Skeletal muscle tissue (tissue), 4 donors: ENCODE data around the gene WDR38. TPM values are rescaled to one million over a fixed set of nuclear protein-coding genes. Genes with fewer than 3 reads are reported as not detected.

Experiments
- H3K27ac ChIP-seq: one replicate; pipeline ENCODE4 v1.7.0; 2013; ENCODE audit warnings: mild to moderate bottlenecking, low read depth, low read length, inconsistent platforms
- H3K27me3 ChIP-seq, 3 donors: one replicate each; pipeline ENCODE4 v1.7.0; 2013; ENCODE audit warnings: low read length in 3 of 3; ENCODE audit not compliant: control insufficient read depth in 3 of 3, insufficient read depth in 3 of 3
- H3K36me3 ChIP-seq, 3 donors: one replicate each; pipeline ENCODE4 v1.7.0; 2013; ENCODE audit warnings: low read length in 3 of 3; ENCODE audit not compliant: control insufficient read depth in 3 of 3, insufficient read depth in 3 of 3
- H3K4me1 ChIP-seq, 3 donors: one replicate each; pipeline ENCODE4 v1.7.0; 2013; ENCODE audit warnings: low read length in 3 of 3, mild to moderate bottlenecking in 3 of 3; ENCODE audit not compliant: control insufficient read depth in 3 of 3, insufficient read depth in 3 of 3
- H3K4me3 ChIP-seq, 3 donors: one replicate each; pipeline ENCODE4 v1.7.0; 2013; ENCODE audit warnings: low read length in 3 of 3
- H3K9ac ChIP-seq, 3 donors: one replicate each; pipeline ENCODE4 v1.7.0; 2013; ENCODE audit warnings: low read length in 3 of 3, mild to moderate bottlenecking in 3 of 3, moderate library complexity in 2 of 3, low read depth in 1 of 3
- H3K9me3 ChIP-seq, 3 donors: one replicate each; pipeline ENCODE4 v1.7.0; 2013; ENCODE audit warnings: low read length in 3 of 3; ENCODE audit not compliant: control insufficient read depth in 3 of 3
- total RNA-seq: library from RNA; depleted of rRNA; stranded (reverse); fragments of >200 nt; gene quantifications from one replicate; pipeline ENCODE4 v1.2.3, GENCODE V29; 2014
- donor health status: Osteomylitis.

Gene WDR38
- total RNA-seq, result not detected

- H3K4me3 ChIP-seq, result peak within 1 kb of the TSS; percentile 57 to 78 (median 75)
- H3K36me3 ChIP-seq, result peaks cover 12 to 16% (median 14%) of the 10 kb centered on the region in 3 donors
- peak within 1 kb of the TSS; percentile 73 for H3K27ac ChIP-seq
- H3K9me3 ChIP-seq, result no peaks in the 10 kb centered on the region
- no peaks in the 10 kb centered on the region for H3K27me3 ChIP-seq
- peak within 1 kb of the TSS; percentile 61 to 78 (median 66) for H3K9ac ChIP-seq
- H3K4me1 ChIP-seq, result peaks cover 21 to 26% (median 25%) of the 10 kb centered on the region in 3 donors
Measured at GRCh38 chr9:124852829-124853531, at the start of gene WDR38. Gene WDR38 (plus strand): TSS chr9:124853460. CDS start chr9:124853532, 72 bp downstream.

DNA sequence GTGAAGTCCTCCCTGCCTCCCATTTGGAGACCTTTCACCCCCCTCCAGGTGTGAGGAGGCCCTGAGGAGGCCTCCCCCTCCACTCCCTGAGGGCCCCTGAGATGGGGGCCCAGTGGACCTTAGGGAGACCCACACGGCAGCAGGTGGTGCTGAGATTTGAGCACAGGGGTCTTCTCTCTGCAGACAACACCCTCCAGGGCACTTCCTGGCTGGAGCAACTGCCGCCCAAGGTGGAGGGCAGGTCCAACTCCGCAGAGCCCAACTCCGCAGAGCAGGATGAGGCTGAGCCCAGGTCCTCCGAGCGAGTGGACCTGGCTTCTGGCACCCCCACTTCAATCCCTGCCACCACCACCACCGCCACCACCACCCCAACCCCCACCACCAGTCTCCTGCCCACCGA is 49.3 kb upstream of the WDR38 start:
- Histone ChIP-seq H3K36me3 (no peaks in the 10 kb centered on the region), H3K4me3 (no peak overlapping the region), H3K4me1 (peaks cover 18 to 43% (median 36%) of the 10 kb centered on the region in 3 donors), H3K9ac (no peak overlapping the region), H3K27me3 (no peaks in the 10 kb centered on the region), H3K9me3 (no peaks in the 10 kb centered on the region), H3K27ac (no peak overlapping the region)

GRCh38 chr9:124805186-124805585 is 48.1 kb upstream of the WDR38 start:
- Histone ChIP-seq H3K9me3 (no peaks in the 10 kb centered on the region), H3K9ac (no peak overlapping the region), H3K27ac (no peak overlapping the region), H3K27me3 (no peaks in the 10 kb centered on the region), H3K4me3 (no peak overlapping the region), H3K4me1 (peaks cover 15 to 31% (median 27%) of the 10 kb centered on the region in 3 donors), H3K36me3 (no peaks in the 10 kb centered on the region)

DNA sequence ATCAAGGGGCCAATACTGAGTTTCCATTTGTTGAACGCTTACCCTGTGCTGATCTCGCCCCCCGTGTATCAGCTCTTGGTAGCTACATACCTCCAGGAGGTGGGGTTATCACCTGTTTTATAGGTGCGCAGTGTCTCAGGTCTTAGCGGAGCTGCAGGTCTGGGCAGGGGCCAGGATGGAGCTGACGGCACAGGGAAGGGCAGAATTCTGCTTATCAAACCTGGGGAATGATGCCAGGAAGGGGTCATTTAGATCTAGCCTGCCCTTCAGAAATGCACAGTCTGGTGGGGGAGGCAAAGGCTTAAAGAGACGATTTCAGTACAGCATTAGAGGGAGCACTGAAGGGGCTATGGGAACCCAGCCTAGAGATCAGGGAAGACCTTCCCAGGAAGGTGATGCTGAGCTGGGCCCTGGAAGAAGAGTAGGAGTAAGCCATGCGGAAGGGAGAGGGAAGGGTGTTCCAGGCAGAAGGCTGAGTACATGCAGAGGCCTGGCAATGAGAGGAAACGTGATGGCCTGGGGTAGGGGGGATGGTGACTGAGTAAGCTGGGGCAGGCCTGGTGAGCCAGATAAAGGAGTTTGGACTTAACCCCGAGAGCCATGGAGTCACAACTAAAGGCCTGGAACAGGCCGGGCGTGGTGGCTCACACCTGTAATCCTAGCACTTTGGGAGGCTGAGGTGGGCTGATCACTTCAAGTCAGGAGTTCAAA is 44.9 kb upstream of the WDR38 start:
- Histone ChIP-seq H3K9me3 (no peaks in the 10 kb centered on the region), H3K9ac (no peak overlapping the region), H3K36me3 (no peaks in the 10 kb centered on the region), H3K4me1 (peaks cover 4 to 6% (median 4%) of the 10 kb centered on the region in 3 donors), H3K4me3 (no peak overlapping the region), H3K27me3 (no peaks in the 10 kb centered on the region), H3K27ac (no peak overlapping the region)

DNA sequence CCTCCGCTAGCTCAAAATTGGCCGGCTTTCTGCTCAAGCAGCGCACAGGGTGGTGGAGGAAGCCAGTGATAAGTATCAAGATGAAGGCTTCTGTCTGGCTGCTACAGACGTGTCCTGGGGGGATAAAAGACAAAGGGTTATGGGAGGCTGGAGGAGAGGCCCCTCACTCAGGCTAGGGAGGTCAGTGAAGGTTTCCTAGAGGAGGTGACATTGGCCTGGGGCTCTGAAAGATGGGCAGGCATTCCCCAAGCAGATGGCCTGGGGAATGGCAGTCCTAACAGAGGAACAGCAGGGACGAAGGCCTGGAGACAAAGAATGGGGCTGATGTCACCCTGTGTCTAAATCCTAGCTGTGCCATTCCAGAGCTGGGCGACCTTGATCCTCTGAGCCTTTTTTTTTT is 44.0 kb upstream of the WDR38 start:
- Histone ChIP-seq H3K4me1 (peaks cover 4 to 6% (median 4%) of the 10 kb centered on the region in 3 donors), H3K27me3 (no peaks in the 10 kb centered on the region), H3K27ac (no peak overlapping the region), H3K4me3 (no peak overlapping the region), H3K9me3 (no peaks in the 10 kb centered on the region), H3K36me3 (no peaks in the 10 kb centered on the region), H3K9ac (no peak overlapping the region)

DNA sequence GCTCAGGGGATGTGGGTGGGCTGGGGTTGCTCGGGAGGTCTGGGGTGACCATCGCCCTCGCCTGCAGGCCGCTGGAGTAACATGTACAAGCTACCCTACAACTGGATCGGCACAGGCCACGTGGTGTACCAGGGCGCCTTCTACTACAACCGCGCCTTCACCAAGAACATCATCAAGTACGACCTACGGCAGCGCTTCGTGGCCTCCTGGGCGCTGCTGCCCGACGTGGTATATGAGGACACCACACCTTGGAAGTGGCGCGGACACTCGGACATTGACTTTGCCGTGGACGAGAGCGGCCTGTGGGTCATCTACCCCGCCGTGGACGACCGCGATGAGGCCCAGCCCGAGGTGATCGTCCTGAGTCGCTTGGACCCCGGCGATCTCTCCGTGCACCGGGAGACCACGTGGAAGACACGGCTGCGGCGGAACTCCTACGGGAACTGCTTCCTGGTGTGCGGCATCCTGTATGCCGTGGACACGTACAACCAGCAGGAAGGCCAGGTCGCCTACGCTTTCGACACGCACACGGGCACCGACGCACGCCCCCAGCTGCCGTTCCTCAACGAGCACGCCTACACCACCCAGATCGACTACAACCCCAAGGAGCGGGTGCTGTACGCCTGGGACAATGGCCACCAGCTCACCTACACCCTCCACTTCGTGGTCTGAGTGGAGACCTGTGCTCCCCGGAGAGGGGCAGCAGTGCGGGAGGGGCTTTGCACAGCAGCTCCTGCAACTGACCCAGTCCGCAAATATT is 43.3 kb upstream of the WDR38 start:
- Histone ChIP-seq H3K4me3 (no peak overlapping the region), H3K4me1 (peaks cover 4 to 6% (median 4%) of the 10 kb centered on the region in 3 donors), H3K27me3 (no peaks in the 10 kb centered on the region), H3K27ac (no peak overlapping the region), H3K9ac (no peak overlapping the region), H3K9me3 (no peaks in the 10 kb centered on the region), H3K36me3 (no peaks in the 10 kb centered on the region)

DNA sequence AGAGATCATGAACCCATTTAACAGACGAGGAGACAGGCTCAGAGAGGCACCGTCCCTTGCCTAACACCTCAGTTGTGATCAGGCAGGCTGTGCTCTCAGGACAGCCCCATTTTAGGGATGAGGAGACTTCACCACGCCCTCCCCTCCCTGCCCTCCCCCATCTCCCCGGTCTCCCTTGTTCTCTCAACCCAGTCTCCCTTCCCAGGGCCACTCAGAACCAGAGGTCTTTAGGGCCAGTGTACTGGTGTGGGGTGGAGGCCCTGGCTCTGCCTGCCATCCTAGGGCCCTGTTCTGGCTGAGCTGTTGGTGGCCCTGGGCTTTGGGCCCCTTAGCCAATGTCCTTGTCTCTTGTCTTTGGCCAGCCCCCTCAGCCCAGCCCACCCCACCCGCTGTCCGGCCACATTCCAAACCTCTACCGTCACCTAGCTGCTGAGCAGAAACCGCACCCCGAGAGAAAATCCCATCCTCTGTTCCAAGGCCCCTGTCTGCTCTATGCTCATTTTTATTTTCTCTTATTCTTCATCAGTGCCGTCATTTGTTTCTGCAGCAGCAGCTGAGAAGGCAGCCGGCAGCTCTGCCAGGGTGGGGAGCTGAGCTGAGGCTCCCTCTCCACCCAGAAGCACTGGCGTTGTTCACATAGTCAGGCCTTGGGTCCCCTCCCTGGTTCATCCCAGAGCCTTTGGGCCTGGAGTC is 42.5 kb upstream of the WDR38 start:
- Histone ChIP-seq H3K27me3 (no peaks in the 10 kb centered on the region), H3K4me1 (peaks cover 0 to 4% (median 3%) of the 10 kb centered on the region in 3 donors), H3K9ac (peak overlapping the region in 1 of 3 donors; percentile 60), H3K36me3 (no peaks in the 10 kb centered on the region), H3K9me3 (no peaks in the 10 kb centered on the region), H3K27ac (no peak overlapping the region), H3K4me3 (no peak overlapping the region)

- H3K9ac ChIP-seq, result no peak overlapping the region
- H3K9me3 ChIP-seq, result no peaks in the 10 kb centered on the region
- H3K36me3 ChIP-seq, result no peaks in the 10 kb centered on the region
- no peak overlapping the region for H3K4me3 ChIP-seq
- H3K4me1 ChIP-seq, result peaks cover 0 to 4% (median 3%) of the 10 kb centered on the region in 3 donors
- H3K27ac ChIP-seq, result no peak overlapping the region
- no peaks in the 10 kb centered on the region for H3K27me3 ChIP-seq
Measured at GRCh38 chr9:124812441-124812876, 40.8 kb upstream of the WDR38 start.

GRCh38 chr9:124813041-124813440 is 40.2 kb upstream of the WDR38 start:
- no peak overlapping the region for H3K27ac ChIP-seq
- H3K27me3 ChIP-seq, result no peaks in the 10 kb centered on the region
- H3K9ac ChIP-seq, result no peak overlapping the region
- H3K36me3 ChIP-seq, result no peaks in the 10 kb centered on the region
- H3K4me3 ChIP-seq, result no peak overlapping the region
- peaks cover 0 to 4% (median 3%) of the 10 kb centered on the region in 3 donors for H3K4me1 ChIP-seq
- no peaks in the 10 kb centered on the region for H3K9me3 ChIP-seq
